ENCODE data around the gene PDE6B. TPM values are rescaled to one million over a fixed set of nuclear protein-coding genes. Genes with fewer than 3 reads are reported as not detected.

The PDE6B gene
- total RNA-seq, 1 donor from 2014 or later, result 5.5 TPM

DNA sequence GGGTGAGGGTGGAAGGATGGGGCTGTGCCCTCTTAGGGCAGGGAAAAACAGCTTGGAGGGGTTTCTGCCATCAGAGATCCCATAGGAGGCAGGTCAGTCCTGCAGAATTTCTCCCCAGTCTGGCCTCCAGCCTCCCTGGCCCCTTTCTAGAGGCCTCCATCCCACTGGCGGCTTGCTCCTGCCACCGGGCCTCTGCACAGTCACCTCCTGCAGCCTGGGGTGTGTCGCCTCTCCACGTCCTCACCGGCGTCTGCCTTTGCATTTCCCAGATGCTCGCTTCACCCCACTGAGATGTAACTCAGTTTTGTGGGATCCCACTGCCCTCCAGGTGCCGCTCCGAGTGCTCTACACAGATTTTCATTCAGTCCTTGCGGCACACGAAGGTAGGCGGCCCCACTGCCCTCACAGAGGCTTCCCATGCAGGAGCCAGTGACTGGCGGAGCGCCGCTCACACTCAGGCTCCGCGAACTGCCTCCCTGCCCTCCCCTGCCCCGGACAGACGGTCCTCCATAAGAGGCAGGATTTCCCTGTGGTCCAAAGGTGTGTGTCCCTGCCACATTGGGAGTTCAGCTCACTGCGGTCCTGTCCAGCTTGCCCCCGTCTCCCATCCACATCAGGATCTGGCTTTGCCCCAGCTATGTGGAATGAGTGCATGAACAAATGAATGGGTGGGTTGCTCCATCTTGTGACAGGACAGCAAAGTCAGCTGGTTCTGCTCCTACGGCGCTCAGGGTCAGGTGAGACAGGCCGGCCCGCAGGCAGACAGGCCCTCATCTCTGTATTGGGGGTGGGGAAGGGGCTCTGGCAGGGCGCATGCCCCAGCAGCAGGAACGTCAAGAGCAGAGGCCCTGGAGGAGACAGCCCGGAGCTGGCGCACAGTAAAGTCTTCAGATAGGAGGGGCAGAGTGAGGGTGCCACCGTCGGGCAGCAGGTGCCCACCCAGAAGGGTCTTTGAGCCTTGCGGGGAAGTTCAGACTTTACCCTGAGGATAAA lies 46.6 kb upstream of the PDE6B start:
- no peak overlapping the region for H3K4me3 ChIP-seq
- peaks cover 55% of the 10 kb centered on the region for H3K27me3 ChIP-seq (ENCODE audit: low read depth)
- no peak for DNase-seq
- no peak for TF ChIP-seq CTCF (IDR thresholded peaks at IDR 0.05)
- H3K36me3 ChIP-seq, result no peaks in the 10 kb centered on the region
- intact Hi-C loops (cut with DNase I), result no loop called here
- H3K27ac ChIP-seq, result no peak overlapping the region
- ATAC-seq, result no peak
- peaks cover 3% of the 10 kb centered on the region for H3K9me3 ChIP-seq
- H3K4me1 ChIP-seq, result no peaks in the 10 kb centered on the region

GRCh38 chr4:579543-580175 lies 45.7 kb upstream of the PDE6B start:
- Histone ChIP-seq H3K27ac (no peak overlapping the region), H3K4me1 (no peaks in the 10 kb centered on the region), H3K4me3 (no peak overlapping the region), H3K9me3 (peaks cover 3% of the 10 kb centered on the region), H3K27me3 (ENCODE audit: low read depth) (peaks cover 46% of the 10 kb centered on the region), H3K36me3 (no peaks in the 10 kb centered on the region)
- no peak for ATAC-seq
- intact Hi-C loops (cut with DNase I), result no loop called here
- DNase-seq, result no peak
- TF ChIP-seq CTCF (IDR thresholded peaks at IDR 0.05), result no peak

- Histone ChIP-seq H3K4me3 (no peak overlapping the region), H3K27me3 (ENCODE audit: low read depth) (peaks cover 46% of the 10 kb centered on the region), H3K27ac (no peak overlapping the region), H3K9me3 (peaks cover 3% of the 10 kb centered on the region), H3K36me3 (no peaks in the 10 kb centered on the region), H3K4me1 (no peaks in the 10 kb centered on the region)
- intact Hi-C loops (cut with DNase I), result no loop called here
- DNase-seq (no peak), ATAC-seq (no peak)
- no peak for TF ChIP-seq CTCF (IDR thresholded peaks at IDR 0.05)
Measured at GRCh38 chr4:581181-581580, 44.2 kb upstream of the PDE6B start.

GRCh38 chr4:581753-582361 lies 43.5 kb upstream of the PDE6B start:
- Histone ChIP-seq H3K4me3 (no peak overlapping the region), H3K27me3 (ENCODE audit: low read depth) (peaks cover 46% of the 10 kb centered on the region), H3K27ac (no peak overlapping the region), H3K36me3 (no peaks in the 10 kb centered on the region), H3K4me1 (no peaks in the 10 kb centered on the region), H3K9me3 (peaks cover 3% of the 10 kb centered on the region)
- intact Hi-C loops (cut with DNase I), result no loop called here
- TF ChIP-seq CTCF (IDR thresholded peaks at IDR 0.05), result no peak
- ATAC-seq (no peak), DNase-seq (no peak)

DNA sequence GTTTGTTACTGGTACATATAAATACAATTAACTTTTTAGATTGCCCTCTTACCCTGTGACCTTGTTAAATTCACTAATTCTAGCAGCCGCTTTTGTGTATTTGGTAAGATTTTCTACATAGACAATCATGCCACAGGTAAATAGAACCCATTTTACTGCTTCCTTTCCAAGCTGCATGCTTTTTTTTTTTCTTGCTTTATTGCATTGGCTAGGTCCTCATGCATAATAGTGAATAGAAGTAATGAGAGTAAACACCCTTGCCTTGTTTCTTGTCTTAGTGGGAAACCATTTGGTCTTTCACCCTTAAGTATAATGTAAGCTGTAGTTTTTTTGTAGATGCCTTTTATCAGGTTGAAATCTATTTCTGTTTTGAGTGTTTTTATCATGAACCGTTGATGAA lies 41.6 kb upstream of the PDE6B start:
- TF ChIP-seq CTCF (IDR thresholded peaks at IDR 0.05), result no peak
- no peak overlapping the region for H3K27ac ChIP-seq
- peaks cover 28% of the 10 kb centered on the region for H3K27me3 ChIP-seq (ENCODE audit: low read depth)
- ATAC-seq (no peak), DNase-seq (no peak)
- no peaks in the 10 kb centered on the region for H3K36me3 ChIP-seq
- H3K4me1 ChIP-seq, result no peaks in the 10 kb centered on the region
- peaks cover 3% of the 10 kb centered on the region for H3K9me3 ChIP-seq
- intact Hi-C loops (cut with DNase I), result no loop called here
- no peak overlapping the region for H3K4me3 ChIP-seq

All from lower lobe of right lung (tissue), 2 donors.